Activated CD8-positive, alpha-beta memory T cell treated with anti-CD3 and anti-CD28 coated beads, Interleukin-2, amount 10 ng/mL, durations not matched to agents 7 days and 5 days (primary cell): ENCODE measurements around the gene SDK1. TPM values are rescaled to one million over a fixed set of nuclear protein-coding genes. Genes with fewer than 3 reads are reported as not detected.
"Not testable (repeated sequence)": the region's sequence is repeated elsewhere in the genome, so short reads cannot be mapped to it uniquely, and the experiment has no call there.

Experiments used
- ATAC-seq: fragments of 150-1000 bp; cut with Tn5 transposase; one replicate; pipeline ENCODE4 v1.10.0; 2021; ENCODE audit warnings: moderate library complexity
- CTCF ChIA-PET: fragments of 350-600 bp; sonication (Branson Sonifier 250); formaldehyde crosslinking; loops from one replicate; lab custom pipeline; 2021; ENCODE audit warnings: antibody characterized with exemption; lab: Charles Lee
- DNase-seq: peaks from one replicate; pipeline ENCODE4 v3.0.0-alpha.2; 2020
- H3K27ac Mint-ChIP-seq: one replicate; pipeline ENCODE4 v1.8.0; 2021; ENCODE audit warnings: mild to moderate bottlenecking, mixed read lengths
- H3K27me3 Mint-ChIP-seq: one replicate; pipeline ENCODE4 v1.8.0; 2021; ENCODE audit warnings: mixed read lengths
- H3K36me3 Mint-ChIP-seq: one replicate; pipeline ENCODE4 v1.8.0; 2021; ENCODE audit warnings: mild to moderate bottlenecking, mixed read lengths
- H3K4me1 Mint-ChIP-seq: one replicate; pipeline ENCODE4 v1.8.0; 2021; ENCODE audit warnings: mixed read lengths
- H3K4me3 Mint-ChIP-seq: one replicate; pipeline ENCODE4 v1.8.0; 2021; ENCODE audit warnings: mild to moderate bottlenecking, moderate library complexity, mixed read lengths
- H3K9me3 Mint-ChIP-seq: one replicate; pipeline ENCODE4 v1.8.0; 2022; ENCODE audit warnings: low read depth, mixed read lengths
- total RNA-seq, 2 experiments: library from RNA; stranded (reverse); gene quantifications; one replicate each; pipeline ENCODE4 v1.2.3, GENCODE V29; 2021

The SDK1 gene
- total RNA-seq, 2 experiments from 2014 or later: 0.05 to 0.06 TPM

DNA sequence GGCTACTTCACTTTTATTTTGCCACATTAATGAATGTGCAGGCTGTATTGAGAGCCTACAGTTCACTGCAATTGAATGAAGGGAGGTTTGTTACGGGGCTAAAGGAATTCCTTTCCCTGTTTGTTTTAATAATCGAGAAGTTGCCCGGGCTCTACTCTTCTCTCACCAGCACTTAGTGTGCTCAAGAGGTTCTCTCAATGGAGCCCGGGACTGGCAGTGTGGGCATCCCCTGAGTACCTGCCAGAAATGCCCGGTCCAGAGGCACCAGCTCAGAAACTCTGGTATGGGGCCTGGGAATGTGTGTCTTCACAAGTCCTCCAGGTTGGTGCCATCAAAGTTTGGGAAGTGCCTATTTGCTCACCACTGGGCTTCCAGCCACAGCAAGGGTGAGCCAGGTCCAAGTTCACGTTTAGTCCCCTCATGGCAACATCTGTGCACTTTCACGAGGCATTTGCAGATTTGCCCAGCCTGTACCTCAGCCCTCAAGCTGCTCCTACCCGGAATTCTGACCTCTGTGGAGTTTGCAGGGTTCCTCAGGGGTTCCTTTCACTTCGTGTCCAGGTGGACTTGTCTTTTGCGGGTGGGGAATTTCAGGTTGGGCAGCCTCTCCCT is 622.4 kb downstream of the SDK1 start:
- no peak for ATAC-seq
- peaks cover 3% of the 10 kb centered on the region for H3K9me3 Mint-ChIP-seq
- no peak overlapping the region for H3K4me3 Mint-ChIP-seq
- H3K27me3 Mint-ChIP-seq: no peaks in the 10 kb centered on the region
- DNase-seq: no peak
- H3K4me1 Mint-ChIP-seq: peaks cover 3% of the 10 kb centered on the region
- no peak overlapping the region for H3K27ac Mint-ChIP-seq
- CTCF ChIA-PET: no interaction called here
- H3K36me3 Mint-ChIP-seq: no peaks in the 10 kb centered on the region

DNA sequence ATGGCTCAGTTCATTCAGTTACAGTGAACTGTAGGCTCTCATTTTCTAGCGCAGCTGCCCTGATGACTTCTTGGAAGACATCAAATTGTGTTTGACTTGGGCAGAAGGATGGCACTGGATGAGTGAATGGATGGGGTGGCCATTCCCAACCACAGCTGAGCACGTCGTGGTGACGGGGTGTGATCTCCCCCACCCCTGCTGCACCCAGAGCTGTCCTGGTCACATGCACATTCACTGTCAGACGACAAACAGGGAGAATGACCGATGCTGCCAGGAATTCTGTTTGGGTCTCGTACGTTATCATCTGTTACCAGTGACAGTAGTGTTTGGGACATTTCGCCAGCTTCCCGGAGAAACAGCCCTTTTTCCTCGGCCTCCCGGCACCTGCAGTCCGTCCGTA is 623.2 kb downstream of the SDK1 start:
- no peaks in the 10 kb centered on the region for H3K9me3 Mint-ChIP-seq
- no peaks in the 10 kb centered on the region for H3K27me3 Mint-ChIP-seq
- H3K27ac Mint-ChIP-seq: no peak overlapping the region
- CTCF ChIA-PET: no interaction called here
- DNase-seq: no peak
- H3K4me3 Mint-ChIP-seq: no peak overlapping the region
- no peaks in the 10 kb centered on the region for H3K36me3 Mint-ChIP-seq
- ATAC-seq: no peak
- H3K4me1 Mint-ChIP-seq: no peaks in the 10 kb centered on the region

DNA sequence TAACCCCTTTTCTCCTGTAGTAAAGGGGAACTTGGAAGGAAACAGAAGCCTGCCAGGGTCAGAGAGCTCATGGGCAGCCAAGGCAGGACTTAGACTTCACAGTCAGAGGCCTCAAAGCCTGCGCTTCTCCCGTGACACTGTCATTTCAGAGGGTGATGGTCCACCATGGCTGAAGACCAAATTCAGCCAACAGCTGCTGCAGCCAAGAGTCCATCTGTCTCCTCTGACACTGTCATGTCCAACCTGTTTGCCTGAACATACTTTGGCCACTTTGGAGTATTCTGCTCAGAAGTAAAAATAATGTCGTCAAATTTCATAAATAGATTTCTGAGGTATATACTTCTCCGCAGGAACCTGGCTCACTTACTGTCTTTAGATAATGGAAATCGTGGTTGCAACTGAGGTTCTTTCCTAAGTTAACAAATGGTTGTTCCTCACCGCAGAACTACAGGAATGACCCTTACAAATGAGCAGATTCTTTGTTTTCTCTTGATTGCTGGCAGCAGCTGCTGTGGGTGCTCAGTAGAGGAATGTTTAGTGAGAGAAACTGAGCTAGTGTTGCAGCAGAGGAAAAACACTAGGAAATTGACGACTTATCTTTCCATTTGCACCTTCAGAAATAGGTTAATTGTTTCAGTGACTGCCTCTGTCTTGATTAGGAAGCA is 626.5 kb downstream of the SDK1 start:
- Mint-ChIP-seq H3K27ac (no peak overlapping the region), H3K9me3 (no peaks in the 10 kb centered on the region), H3K27me3 (peaks cover 3% of the 10 kb centered on the region), H3K36me3 (no peaks in the 10 kb centered on the region), H3K4me1 (no peaks in the 10 kb centered on the region), H3K4me3 (no peak overlapping the region)
- no peak for DNase-seq
- CTCF ChIA-PET: no interaction called here
- ATAC-seq: no peak

DNA sequence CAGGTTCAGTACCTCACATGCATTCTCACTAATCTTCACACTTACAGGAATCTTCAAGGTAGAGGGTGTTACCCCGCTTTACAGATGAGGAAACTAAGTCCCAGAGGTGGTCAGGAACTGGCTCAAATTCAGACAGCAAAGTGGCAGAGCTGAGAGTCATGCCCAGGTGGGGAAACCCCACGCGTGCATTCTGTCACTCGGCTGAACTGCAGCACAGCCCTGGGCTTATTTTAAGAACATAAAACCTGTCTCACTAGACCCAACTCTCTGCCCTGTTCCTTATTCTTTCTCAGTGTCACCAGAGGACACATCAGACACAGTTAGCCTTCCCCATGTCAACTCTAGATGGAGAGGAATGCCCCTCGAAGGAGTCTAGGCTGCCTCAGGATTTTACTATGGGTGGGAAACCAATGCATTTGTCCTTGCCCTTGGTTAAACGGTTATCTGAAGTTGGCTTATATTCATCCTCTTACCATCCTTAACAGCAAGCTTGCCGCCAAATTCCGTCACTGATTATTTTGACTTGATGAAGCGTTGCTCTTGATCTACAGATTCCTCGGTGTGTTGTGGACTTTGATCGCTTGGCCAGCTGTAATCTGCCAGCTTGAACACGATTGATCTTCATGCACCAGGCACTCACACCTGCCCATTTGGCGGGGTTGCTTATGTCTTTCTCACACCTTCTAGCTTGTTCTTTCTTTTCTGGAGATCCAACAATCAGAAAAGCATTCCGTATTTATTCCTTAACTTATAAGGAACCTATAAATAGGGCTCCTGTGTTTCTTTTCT is 627.9 kb downstream of the SDK1 start:
- H3K27me3 Mint-ChIP-seq: peaks cover 3% of the 10 kb centered on the region
- no peaks in the 10 kb centered on the region for H3K9me3 Mint-ChIP-seq
- no peaks in the 10 kb centered on the region for H3K4me1 Mint-ChIP-seq
- DNase-seq (no peak), ATAC-seq (no peak)
- no peak overlapping the region for H3K4me3 Mint-ChIP-seq
- CTCF ChIA-PET: no interaction called here
- no peak overlapping the region for H3K27ac Mint-ChIP-seq
- H3K36me3 Mint-ChIP-seq: no peaks in the 10 kb centered on the region

DNA sequence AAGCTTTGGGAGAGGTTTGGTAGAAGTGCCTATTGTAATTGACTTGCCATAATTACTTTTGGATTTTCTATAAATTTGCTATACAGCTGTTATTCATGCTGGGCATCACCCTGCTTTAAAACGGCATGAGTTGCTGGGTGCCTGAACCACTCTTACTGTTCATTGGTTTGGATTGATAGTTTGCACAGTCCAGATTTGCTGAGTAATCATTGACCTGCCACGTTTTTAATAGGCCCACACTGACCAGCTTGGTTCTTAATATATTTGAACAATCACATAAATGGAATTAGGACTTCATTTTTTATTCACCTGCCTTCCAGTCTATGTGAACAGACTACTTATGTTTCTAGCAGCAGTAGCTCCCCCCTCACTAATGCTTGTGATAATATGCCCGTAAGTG is 630.8 kb downstream of the SDK1 start:
- Mint-ChIP-seq H3K4me3 (no peak overlapping the region), H3K36me3 (no peaks in the 10 kb centered on the region), H3K9me3 (no peaks in the 10 kb centered on the region), H3K27me3 (peaks cover 3% of the 10 kb centered on the region), H3K27ac (no peak overlapping the region), H3K4me1 (no peaks in the 10 kb centered on the region)
- CTCF ChIA-PET: no interaction called here
- DNase-seq: no peak
- no peak for ATAC-seq

DNA sequence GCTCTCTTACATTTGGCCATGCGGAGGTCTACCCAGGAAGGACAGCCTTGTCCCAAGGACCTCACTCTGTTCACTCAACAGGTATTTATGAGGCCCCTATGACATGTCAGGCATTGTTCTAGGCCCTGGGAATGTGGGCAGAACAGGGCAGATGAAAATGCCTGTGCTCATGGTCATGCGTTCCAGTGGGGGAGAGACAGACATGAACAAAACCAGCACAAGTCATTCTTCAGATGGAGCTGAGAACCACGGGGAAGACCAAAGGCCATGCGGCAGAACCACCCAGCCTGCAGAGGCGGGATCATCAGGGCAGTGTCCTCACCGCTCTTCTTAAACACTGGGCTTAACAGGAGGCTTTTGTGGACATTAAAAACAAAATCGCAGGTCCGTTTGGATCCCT is 636.1 kb downstream of the SDK1 start:
- DNase-seq (no peak), ATAC-seq (no peak)
- H3K27me3 Mint-ChIP-seq: no peaks in the 10 kb centered on the region
- no peaks in the 10 kb centered on the region for H3K36me3 Mint-ChIP-seq
- no peak overlapping the region for H3K4me3 Mint-ChIP-seq
- no peaks in the 10 kb centered on the region for H3K4me1 Mint-ChIP-seq
- no peak overlapping the region for H3K27ac Mint-ChIP-seq
- CTCF ChIA-PET: no interaction called here
- H3K9me3 Mint-ChIP-seq: no peaks in the 10 kb centered on the region

DNA sequence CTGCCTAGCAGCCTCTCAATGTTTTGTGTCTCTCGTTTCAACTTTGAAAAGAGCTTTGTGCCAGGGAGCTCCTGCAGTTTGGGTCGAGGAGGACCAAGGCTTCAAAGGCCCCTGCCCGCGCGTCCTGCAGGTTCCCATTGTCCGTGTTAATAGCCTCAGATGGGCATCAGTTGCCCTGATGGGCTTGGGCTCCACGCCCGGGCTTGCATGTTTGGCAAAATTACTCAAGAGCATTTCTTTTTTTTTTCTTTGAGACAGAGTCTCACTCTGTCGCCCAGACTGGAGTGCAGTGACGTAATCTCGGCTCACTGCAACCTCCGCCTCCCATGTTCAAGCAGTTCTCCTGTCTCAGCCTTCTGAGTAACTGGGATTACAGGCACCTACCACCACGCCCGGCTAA is 636.6 kb downstream of the SDK1 start:
- Mint-ChIP-seq H3K4me1 (no peaks in the 10 kb centered on the region), H3K27me3 (no peaks in the 10 kb centered on the region), H3K4me3 (no peak overlapping the region), H3K36me3 (no peaks in the 10 kb centered on the region), H3K27ac (no peak overlapping the region), H3K9me3 (no peaks in the 10 kb centered on the region)
- no peak for ATAC-seq
- no peak for DNase-seq
- CTCF ChIA-PET: no interaction called here

DNA sequence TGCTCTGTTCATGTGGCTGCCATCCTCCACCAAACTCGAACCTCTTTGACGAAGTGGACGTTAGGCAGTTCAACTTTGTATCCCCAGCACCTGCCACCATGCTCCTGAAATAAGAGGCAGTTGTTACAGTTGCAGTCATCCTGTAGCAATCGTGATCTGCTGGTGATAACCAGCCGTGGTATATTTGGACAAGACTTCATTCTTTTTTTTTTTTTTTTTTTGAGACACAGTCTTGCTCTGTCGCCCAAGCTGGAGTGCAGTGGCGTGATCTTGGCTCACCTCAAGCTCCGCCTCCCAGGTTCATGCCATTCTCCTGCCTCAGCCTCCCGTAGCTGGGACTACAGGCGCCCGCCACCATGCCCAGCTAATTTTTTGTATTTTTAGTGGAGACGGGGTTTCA is 640.7 kb downstream of the SDK1 start:
- CTCF ChIA-PET, H3K27ac Mint-ChIP-seq, ATAC-seq, H3K4me1 Mint-ChIP-seq, H3K27me3 Mint-ChIP-seq, DNase-seq, H3K36me3 Mint-ChIP-seq, H3K4me3 Mint-ChIP-seq, H3K9me3 Mint-ChIP-seq: not testable (repeated sequence)

DNA sequence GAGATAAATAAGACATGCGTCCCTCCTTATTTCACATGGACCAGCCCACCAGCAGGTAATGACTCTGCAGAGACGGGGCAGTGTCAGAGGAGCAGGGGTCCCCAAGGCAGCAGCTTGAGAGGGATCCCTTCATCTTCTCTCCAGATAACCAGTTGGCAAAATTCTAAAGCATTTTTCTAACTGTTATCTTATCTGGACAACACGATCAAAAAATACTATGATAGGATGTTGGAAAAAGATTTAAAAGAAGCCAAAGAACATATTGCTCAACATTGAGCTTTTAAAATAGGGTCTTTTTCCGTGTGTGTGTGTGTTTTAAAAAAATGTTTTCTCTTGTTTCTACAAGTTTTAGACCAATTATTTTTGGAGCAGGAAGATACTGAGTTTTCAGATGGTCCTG is 641.2 kb downstream of the SDK1 start:
- Mint-ChIP-seq H3K4me3 (no peak overlapping the region), H3K36me3 (no peaks in the 10 kb centered on the region), H3K9me3 (no peaks in the 10 kb centered on the region), H3K27me3 (no peaks in the 10 kb centered on the region), H3K4me1 (no peaks in the 10 kb centered on the region), H3K27ac (no peak overlapping the region)
- CTCF ChIA-PET: no interaction called here
- ATAC-seq (no peak), DNase-seq (no peak)

DNA sequence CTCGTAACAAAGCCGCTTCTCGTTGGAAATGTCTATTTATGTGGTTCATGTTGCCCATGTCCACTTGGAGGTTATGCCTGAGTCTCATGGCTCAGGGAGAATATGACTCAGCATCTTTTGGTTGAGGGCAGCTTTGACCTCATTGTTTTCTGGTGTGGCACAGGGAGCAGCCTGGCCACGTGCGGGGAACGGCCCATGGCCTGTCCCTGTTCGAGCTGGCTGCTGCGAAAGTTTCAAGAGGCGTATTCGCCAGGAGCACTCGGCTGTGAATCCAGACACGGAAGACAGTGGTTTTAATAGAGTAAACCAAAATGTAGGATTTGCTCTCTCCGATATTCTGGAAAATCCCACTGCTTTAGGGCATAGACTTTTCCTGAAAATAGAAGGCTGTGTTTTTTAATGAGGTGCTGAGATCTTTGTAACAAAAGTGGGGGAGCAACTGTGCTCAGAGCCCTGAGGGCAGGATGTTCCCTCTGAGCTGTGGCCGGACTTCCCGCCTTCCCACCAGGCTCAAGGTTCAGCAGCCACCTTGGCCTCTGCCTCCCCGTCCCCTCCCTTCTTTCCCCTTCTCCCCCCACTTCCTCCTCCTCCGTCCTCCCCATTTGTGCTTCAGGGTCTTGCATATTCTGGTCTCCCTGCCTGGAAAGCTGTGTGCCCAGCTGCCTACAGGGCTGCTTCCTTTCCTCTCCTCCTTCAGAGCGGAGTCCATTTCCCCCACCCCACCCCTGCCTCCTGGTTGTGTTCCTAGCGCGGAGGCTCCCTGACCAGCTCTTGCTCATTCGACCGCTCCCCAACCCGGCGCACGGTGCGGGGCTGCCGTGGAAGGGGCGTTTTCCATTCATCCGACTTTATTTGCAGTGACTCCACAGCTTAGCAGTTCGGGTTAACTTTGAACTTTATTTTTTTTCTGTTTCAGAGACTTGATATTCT is 642.0 kb downstream of the SDK1 start:
- Mint-ChIP-seq H3K4me3 (no peak overlapping the region), H3K9me3 (no peaks in the 10 kb centered on the region)
- CTCF ChIA-PET: no interaction called here

DNA sequence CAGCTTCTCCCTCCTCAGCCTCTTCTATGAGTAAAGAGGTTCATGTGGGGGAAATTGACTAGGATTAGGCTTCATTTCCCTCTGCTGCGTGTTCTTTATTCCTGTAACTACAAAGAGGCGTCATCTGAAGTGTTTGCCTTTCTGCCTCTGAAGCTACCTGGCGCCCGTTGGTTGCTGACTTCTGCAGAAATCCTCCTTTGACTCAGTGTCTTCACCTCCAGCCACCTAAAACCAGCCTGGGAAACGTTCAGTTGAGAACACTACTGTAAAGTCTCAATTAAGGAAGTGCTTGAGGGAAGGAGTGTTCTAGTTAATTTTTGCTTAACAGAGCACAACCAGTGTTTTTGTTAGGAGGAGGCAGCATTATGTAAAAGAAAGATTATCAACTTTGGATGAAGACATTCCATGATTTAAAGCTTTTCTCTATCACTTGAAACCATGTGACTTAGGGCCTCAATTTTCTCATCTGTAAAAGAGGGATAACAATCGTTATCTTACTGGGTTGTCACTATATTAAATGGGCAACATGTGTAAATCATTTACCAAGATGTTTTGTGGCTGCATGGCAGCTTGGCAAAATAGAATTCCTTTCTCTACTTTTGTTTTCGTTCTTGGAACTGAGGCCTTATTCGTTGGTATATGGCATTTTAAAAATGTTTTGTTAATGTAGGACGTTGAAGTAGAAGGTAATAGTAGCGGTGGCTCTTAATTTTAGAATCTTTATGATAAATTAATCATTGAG is 642.9 kb downstream of the SDK1 start:
- Mint-ChIP-seq H3K27ac (no peak overlapping the region), H3K27me3 (no peaks in the 10 kb centered on the region), H3K36me3 (no peaks in the 10 kb centered on the region), H3K4me1 (no peaks in the 10 kb centered on the region), H3K4me3 (no peak overlapping the region), H3K9me3 (no peaks in the 10 kb centered on the region)
- CTCF ChIA-PET: no interaction called here
- DNase-seq (no peak), ATAC-seq (no peak)

More for the DNA sequence above, 642.0 kb downstream of the SDK1 start:
- Mint-ChIP-seq H3K27ac (no peak overlapping the region), H3K27me3 (no peaks in the 10 kb centered on the region), H3K36me3 (no peaks in the 10 kb centered on the region), H3K4me1 (no peaks in the 10 kb centered on the region)
- DNase-seq (no peak), ATAC-seq (no peak)

DNA sequence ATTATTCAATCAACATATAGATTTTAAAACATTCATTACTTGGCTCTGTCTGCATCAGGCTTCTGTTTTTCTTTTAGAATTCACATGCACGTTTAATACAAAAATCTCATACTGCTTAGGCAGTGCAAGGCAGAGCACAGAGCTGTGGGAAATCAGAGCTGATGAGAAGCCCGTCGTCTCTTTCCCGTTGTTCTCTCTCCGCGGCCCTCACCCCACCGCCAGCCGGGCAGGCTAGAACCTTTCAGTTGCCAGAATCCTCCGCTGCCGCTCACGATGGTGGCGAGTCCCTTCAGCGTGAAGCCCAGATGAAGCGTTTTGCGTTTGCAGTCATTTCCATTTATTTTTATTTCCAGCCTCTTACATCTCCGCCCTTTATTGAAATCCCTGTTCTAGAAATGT is 648.2 kb downstream of the SDK1 start:
- ATAC-seq (no peak), DNase-seq (no peak)
- no peaks in the 10 kb centered on the region for H3K36me3 Mint-ChIP-seq
- no peaks in the 10 kb centered on the region for H3K27me3 Mint-ChIP-seq
- no peak overlapping the region for H3K27ac Mint-ChIP-seq
- CTCF ChIA-PET: no interaction called here
- no peak overlapping the region for H3K4me3 Mint-ChIP-seq
- H3K4me1 Mint-ChIP-seq: no peaks in the 10 kb centered on the region
- no peaks in the 10 kb centered on the region for H3K9me3 Mint-ChIP-seq

DNA sequence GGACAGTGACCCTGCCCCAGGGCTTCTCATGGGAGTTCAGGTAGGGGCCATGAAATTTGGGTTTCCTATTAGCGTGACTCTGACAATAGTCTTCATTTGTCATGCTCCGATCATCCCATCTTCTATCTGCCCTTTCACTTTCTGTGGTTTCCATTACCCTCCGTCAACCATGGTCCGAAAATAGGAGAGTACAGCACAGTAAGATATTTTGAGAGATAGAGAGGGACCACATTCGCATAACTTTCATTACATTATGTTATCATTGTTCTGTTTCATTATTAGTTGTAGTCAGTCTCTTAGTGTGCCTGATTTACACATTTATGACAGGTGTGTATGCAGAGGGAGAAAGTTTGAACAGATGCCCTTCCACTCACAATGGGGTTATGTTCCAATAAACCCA is 649.2 kb downstream of the SDK1 start:
- H3K27ac Mint-ChIP-seq: no peak overlapping the region
- H3K9me3 Mint-ChIP-seq: no peaks in the 10 kb centered on the region
- H3K4me1 Mint-ChIP-seq: no peaks in the 10 kb centered on the region
- DNase-seq (no peak), ATAC-seq (no peak)
- H3K4me3 Mint-ChIP-seq: no peak overlapping the region
- no peaks in the 10 kb centered on the region for H3K27me3 Mint-ChIP-seq
- H3K36me3 Mint-ChIP-seq: no peaks in the 10 kb centered on the region
- CTCF ChIA-PET: no interaction called here
